GM12878 (cell line): ENCODE measurements around the gene TYW5. TPM values are rescaled to one million over a fixed set of nuclear protein-coding genes. Genes with fewer than 3 reads are reported as not detected.

Source experiments
- ATAC-seq: fragments of 200-7000 bp; cut with Tn5 transposase; 3 replicates; pipeline ENCODE4 v1.9.1; 2020; ENCODE audit warnings: mild to moderate bottlenecking, moderate library complexity
- BruUV-seq: library from RNA; stranded (reverse); fragments of 400-500 nt; replicated peaks from 2 replicates; lab custom pipeline; 2021; lab: Mats Ljungman, UMichigan
- CTCF ChIA-PET: fragments of 300-600 bp; sonication (Branson Sonifier 250); formaldehyde crosslinking; extraction: SDS; loops from one replicate; lab custom pipeline; 2021; ENCODE audit warnings: inconsistent platforms; lab: Yijun Ruan, JAX
- POLR2A ChIA-PET: fragments of 350-600 bp; formaldehyde crosslinking; extraction: SDS; loops from one replicate; lab custom pipeline; 2021; ENCODE audit warnings: inconsistent platforms; lab: Charles Lee
- RAD21 ChIA-PET: fragments of 300-600 bp; sonication (Branson Sonifier 250); formaldehyde crosslinking; loops from one replicate; lab custom pipeline; 2023; ENCODE audit warnings: antibody characterized with exemption; ENCODE audit not compliant: unreplicated experiment; lab: Charles Lee
- SMC1A ChIA-PET: fragments of 300-600 bp; sonication (Branson Sonifier 250); formaldehyde crosslinking; loops from one replicate; lab custom pipeline; 2023; ENCODE audit not compliant: unreplicated experiment, uncharacterized antibody; lab: Charles Lee
- DNase-seq: peaks from one replicate; pipeline ENCODE4 v3.0.0-alpha.2; 2011; ENCODE audit warnings: low read depth, low spot score
- FAIRE-seq: peaks from 3 replicates; lab custom pipeline; 2011; peaks lifted over from hg19 to GRCh38; lab: Jason Lieb, UNC
- H2AFZ ChIP-seq: 2 replicates; pipeline ENCODE4 v1.6.0; 2011; ENCODE audit warnings: low read depth, low read length, control low read depth; ENCODE audit not compliant: control insufficient read depth
- H3K27ac ChIP-seq: 2 replicates; pipeline ENCODE4 v1.5.1; 2011; ENCODE audit warnings: control low read depth; ENCODE audit not compliant: control insufficient read depth, insufficient read depth
- H3K27me3 ChIP-seq, 2 experiments: replicated peaks in 1 of 2; 2 replicates each; pipeline versions ENCODE4 v1.6.0 to v1.6.1; 2011; ENCODE audit warnings: low read length in 1 of 2; ENCODE audit not compliant: control insufficient read depth in 2 of 2, insufficient read depth in 2 of 2
- H3K36me3 ChIP-seq, 2 experiments: 2 replicates each; pipeline ENCODE4 v1.5.1; 2011; ENCODE audit warnings: low read length in 1 of 2; ENCODE audit not compliant: control insufficient read depth in 2 of 2, insufficient read depth in 2 of 2
- H3K4me1 ChIP-seq: 2 replicates; pipeline ENCODE4 v1.6.1; 2011; ENCODE audit warnings: mild to moderate bottlenecking, low read length, moderate library complexity, mixed read lengths; ENCODE audit not compliant: control insufficient read depth, insufficient read depth
- H3K4me2 ChIP-seq: 2 replicates; pipeline ENCODE4 v1.6.0; 2011; ENCODE audit warnings: control low read depth; ENCODE audit not compliant: control insufficient read depth, insufficient read depth
- H3K4me3 ChIP-seq: fragments of 200-600 bp; sonication (generic); 2 replicates; pipeline ENCODE4 v1.5.1; 2016
- H3K79me2 ChIP-seq: 2 replicates; pipeline ENCODE4 v1.6.0; 2011; ENCODE audit warnings: low read length; ENCODE audit not compliant: control insufficient read depth, insufficient read depth
- H3K9ac ChIP-seq: 2 replicates; pipeline ENCODE4 v1.8.0; 2011; ENCODE audit warnings: low read length, control low read depth, mixed read lengths; ENCODE audit not compliant: control insufficient read depth, insufficient read depth
- H3K9me3 ChIP-seq: replicated peaks from 3 replicates; pipeline ENCODE4 v1.5.1; 2011; ENCODE audit warnings: mild to moderate bottlenecking, low read length; ENCODE audit not compliant: control insufficient read depth, insufficient read depth
- H4K20me1 ChIP-seq: 2 replicates; pipeline ENCODE4 v1.6.0; 2011; ENCODE audit not compliant: control insufficient read depth, insufficient read depth
- BACH1 ChIP-seq: fragments of 450-650 bp; IDR thresholded peaks from 2 replicates; pipeline ENCODE4 v1.6.1; 2017; ENCODE audit warnings: mild to moderate bottlenecking, borderline replicate concordance
- ELK1 ChIP-seq: IDR thresholded peaks from 2 replicates; pipeline ENCODE4 v1.6.1; 2012; ENCODE audit warnings: low read depth, low read length, improper control_type of control experiment
- HDAC2 ChIP-seq: fragments of 200-600 bp; sonication (generic); IDR thresholded peaks from 2 replicates; pipeline ENCODE4 v1.6.1; 2017
- IKZF1 ChIP-seq: fragments of 450-650 bp; conservative IDR thresholded peaks from 2 replicates; pipeline ENCODE4 v1.6.1; 2017; ENCODE audit warnings: antibody characterized with exemption, mild to moderate bottlenecking
- MTA3 ChIP-seq: IDR thresholded peaks from 2 replicates; pipeline ENCODE4 v1.6.1; 2012; ENCODE audit warnings: low read length, inconsistent platforms, borderline replicate concordance
- NFXL1 ChIP-seq: fragments of 450-650 bp; IDR thresholded peaks from 2 replicates; pipeline ENCODE4 v1.6.1; 2017; ENCODE audit warnings: antibody characterized with exemption, mild to moderate bottlenecking, borderline replicate concordance
- PAX5 ChIP-seq: IDR thresholded peaks from 2 replicates; pipeline ENCODE4 v1.6.1; 2011; ENCODE audit warnings: low read depth, low read length, borderline replicate concordance
- RUNX3 ChIP-seq: IDR thresholded peaks from 2 replicates; pipeline ENCODE4 v1.6.1; 2012; ENCODE audit warnings: low read length, inconsistent platforms
- TARDBP ChIP-seq: IDR thresholded peaks from 2 replicates; pipeline ENCODE4 v1.6.1; 2016; ENCODE audit warnings: borderline replicate concordance
- TCF12 ChIP-seq: IDR thresholded peaks from 2 replicates; pipeline ENCODE4 v1.6.1; 2011; ENCODE audit warnings: low read depth, mild to moderate bottlenecking, low read length
- ZNF274 ChIP-seq: IDR thresholded peaks from one replicate; pipeline ENCODE4 v1.8.0; 2011; ENCODE audit not compliant: insufficient read length, insufficient read depth
- WGBS: methylation state at CpG from one replicate; pipeline ENCODE4 v1.1.6; 2016; ENCODE audit warnings: low lambda C conversion rate; ENCODE audit not compliant: insufficient replicate concordance, insufficient coverage; ENCODE audit errors: missing lambda C conversion rate; 5-methylcytosine and 5-hydroxymethylcytosine counted together
- in situ Hi-C: fragments of 300-500 bp; cut with MboI; formaldehyde crosslinking; loops from 9 replicates; pipeline ENCODE4 v1.14.3; 2018; ENCODE audit warnings: mixed read lengths
- intact Hi-C: fragments of 100-400 bp; cut with micrococcal nuclease; formaldehyde crosslinking; loops from one replicate; pipeline ENCODE4 v1.14.2; 2022; ENCODE audit not compliant: unreplicated experiment
- polyA plus RNA-seq, 11 experiments: library from polyadenylated mRNA; depleted of rRNA in 4 of 11; unstranded in 6 of 11; stranded (reverse) in 5 of 11; fragments of >200 nt; fragmentation: Nextera tagmentation in 4 of 11; fragmentation: Illumina TruSeq in 1 of 11; extraction: Ambion mirVana in 4 of 11; extraction: Trizol in 1 of 11; gene quantifications; 1 replicate in 1 of 11; 2 replicates in 10 of 11; pipeline versions ENCODE4 v1.2.1 to v1.2.3, GENCODE V29; 2011 to 2016; ENCODE audit warnings: inconsistent platforms in 2 of 11, missing spikeins in 2 of 11, low read depth in 1 of 11
- total RNA-seq, 4 experiments: library from RNA; depleted of rRNA in 3 of 4; stranded (reverse); fragments of >200 nt in 3 of 4; fragmentation: Illumina TruSeq in 1 of 4; extraction: Trizol in 1 of 4; gene quantifications; 2 replicates each; pipeline versions ENCODE4 v1.2.1 to v1.2.3, GENCODE V29; 2013 to 2021
- TF ChIP-seq, protein P1 (sequence below): IDR thresholded peaks from 2 replicates; pipeline ENCODE4 v1.6.1; 2011; ENCODE audit warnings: borderline replicate concordance, low read depth, mild to moderate bottlenecking, moderate library complexity, low read length; ENCODE audit not compliant: insufficient read depth, poor library complexity, severe bottlenecking

Gene TYW5
- total and polyA plus RNA-seq, 10 of the 15 experiments (the other 5 are each of a cell fraction or from before 2014, with no cell fraction given): 4.6 to 11.8 (median 7.4) TPM

- CTCF ChIA-PET: interaction anchor here (0.6 to 5.1 kb wide), 5 partner anchors 10 to 558 kb away, joined by 3 to 41 read pairs (median 4); no protein-coding TSS in a partner anchor
- Histone ChIP-seq H2AFZ (no peak overlapping the region), H3K4me1 (0 out of 2 replicates have a peak, but pooled peaks cover 5% of the 10 kb centered on the region), H3K27ac (no peak overlapping the region), H3K36me3 (no peaks in the 10 kb centered on the region), H3K9ac (no peak overlapping the region), H3K4me2 (no peak overlapping the region), H3K27me3 (no peaks in the 10 kb centered on the region), H4K20me1 (no peaks in the 10 kb centered on the region), H3K4me3 (no peak overlapping the region), H3K9me3 (no peaks in the 10 kb centered on the region), H3K79me2 (no peaks in the 10 kb centered on the region)
- RAD21 ChIA-PET: interaction anchor here (0.6 to 0.8 kb wide), 2 partner anchors 503 to 508 kb away, joined by 3 read pairs; no protein-coding TSS in a partner anchor
- intact Hi-C loops: loop anchor here (5.0 kb wide), 1 partner anchor 602 kb away; no protein-coding TSS in a partner anchor
- FAIRE-seq (no peak), DNase-seq (no peak), ATAC-seq (no peak)
- in situ Hi-C loops: loop anchor here (5.0 to 10.0 kb wide), 2 partner anchors 497 to 729 kb away; no protein-coding TSS in a partner anchor
- WGBS: 100% methylated on average over 3 of the region's 3 CpGs
- no peak for TF ChIP-seq TARDBP
- no peak for TF ChIP-seq ELK1
- no peak for TF ChIP-seq TCF12
- no peak for TF ChIP-seq MTA3
- TF ChIP-seq RUNX3: no peak
- TF ChIP-seq, protein P1, sequence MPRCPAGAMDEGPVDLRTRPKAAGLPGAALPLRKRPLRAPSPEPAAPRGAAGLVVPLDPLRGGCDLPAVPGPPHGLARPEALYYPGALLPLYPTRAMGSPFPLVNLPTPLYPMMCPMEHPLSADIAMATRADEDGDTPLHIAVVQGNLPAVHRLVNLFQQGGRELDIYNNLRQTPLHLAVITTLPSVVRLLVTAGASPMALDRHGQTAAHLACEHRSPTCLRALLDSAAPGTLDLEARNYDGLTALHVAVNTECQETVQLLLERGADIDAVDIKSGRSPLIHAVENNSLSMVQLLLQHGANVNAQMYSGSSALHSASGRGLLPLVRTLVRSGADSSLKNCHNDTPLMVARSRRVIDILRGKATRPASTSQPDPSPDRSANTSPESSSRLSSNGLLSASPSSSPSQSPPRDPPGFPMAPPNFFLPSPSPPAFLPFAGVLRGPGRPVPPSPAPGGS: no peak
- TF ChIP-seq HDAC2: no peak
- TF ChIP-seq ZNF274: no peak
- no peak for TF ChIP-seq NFXL1
- no peak for TF ChIP-seq IKZF1
- no peak for TF ChIP-seq PAX5
- TF ChIP-seq BACH1: no peak
- POLR2A ChIA-PET: interaction anchor here (0.9 kb wide), 1 partner anchor 9 kb away, joined by 3 read pairs; no protein-coding TSS in a partner anchor
- no TSS peak for BruUV-seq
- SMC1A ChIA-PET: interaction anchor here (1.0 to 1.8 kb wide), 5 partner anchors 8 to 731 kb away, joined by 3 to 6 read pairs (median 4); no protein-coding TSS in a partner anchor
Observed at GRCh38 chr2:199975273-199975895, 20.1 kb upstream of the TYW5 start.
